Stimulated activated CD4-positive, alpha-beta T cell treated with anti-CD3 and anti-CD28 coated beads, Interleukin-1b, Interleukin-23, amount 100 ng/mL, for 48 hours (primary cell): Measurements from ENCODE around the gene SKA3.

ENCODE experiments used
- DNase-seq: peaks from one replicate; pipeline ENCODE4 v3.0.0-alpha.2; 2020

The SKA3 gene

GRCh38 chr13:21109168-21109567, 67.2 kb downstream of the SKA3 start:
- DNase-seq = no peak

- DNase-seq = no peak
These were observed 70.3 kb downstream of the SKA3 start for GRCh38 chr13:21106089-21106488.

GRCh38 chr13:21104199-21105019, 71.9 kb downstream of the SKA3 start:
- DNase-seq = no peak
